GM18520 (cell line): ENCODE measurements around the gene RARG.
"Not testable (repeated sequence)": the region's sequence is repeated elsewhere in the genome, so short reads cannot be mapped to it uniquely, and the experiment has no call there.

Experiments used
- ATAC-seq: cut with Tn5 transposase; IDR thresholded peaks from one replicate; pipeline ENCODE4 v1.9.1; 2021; ENCODE audit not compliant: unreplicated experiment

Gene RARG

DNA sequence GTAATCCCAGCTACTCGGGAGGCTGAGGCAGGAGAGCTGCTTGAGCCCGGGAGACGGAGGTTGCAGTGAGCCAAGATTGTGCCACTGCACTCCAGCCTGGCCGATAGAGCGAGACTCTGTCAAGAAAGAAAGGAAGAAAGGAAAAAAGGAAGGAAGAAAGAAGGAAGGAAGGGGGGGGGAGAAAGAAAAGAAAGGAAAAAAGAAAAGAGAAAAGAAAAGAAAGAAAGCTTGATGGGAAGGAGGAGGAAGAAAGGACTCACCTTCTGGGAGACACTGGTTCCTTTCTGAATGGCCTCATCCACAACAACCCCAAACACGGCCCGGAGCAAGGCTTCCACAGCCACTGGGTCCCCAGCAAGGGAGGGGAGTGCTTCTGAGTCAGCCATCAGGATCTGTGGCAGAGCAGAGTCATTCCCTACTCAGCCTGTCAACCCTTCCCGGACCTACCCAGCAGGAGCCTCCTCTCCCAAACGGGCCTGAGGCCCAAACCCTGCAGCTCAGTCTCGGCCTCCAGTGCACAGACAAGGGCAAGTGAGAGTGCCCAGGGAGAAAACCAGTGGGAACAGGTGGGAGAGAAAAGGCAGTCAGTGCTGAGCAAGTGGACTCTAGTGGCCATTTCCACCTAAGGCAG is 58.8 kb downstream of the RARG start:
- no peak for ATAC-seq

DNA sequence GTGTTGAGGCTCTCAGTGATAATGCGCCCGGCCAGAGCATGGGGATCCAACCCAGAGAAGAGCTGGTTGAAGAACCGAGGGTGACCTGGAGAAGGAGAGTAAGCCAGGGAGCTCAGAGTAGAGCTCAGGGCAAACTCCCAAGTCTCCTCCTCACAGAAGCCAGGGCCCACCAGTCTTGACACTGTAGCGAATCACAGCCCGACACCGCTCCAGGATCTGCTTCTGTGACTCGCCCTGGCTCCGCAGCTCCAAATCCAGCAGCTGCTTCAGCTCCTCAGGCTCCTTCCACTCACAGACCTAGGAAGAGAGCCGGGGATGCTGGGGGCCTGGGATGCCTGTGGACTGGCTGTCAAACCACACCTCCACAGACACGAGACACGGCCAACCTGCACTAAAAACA is 59.7 kb downstream of the RARG start:
- no peak for ATAC-seq

- no peak for ATAC-seq
Observed at GRCh38 chr12:53171725-53172329, 60.2 kb downstream of the RARG start.

DNA sequence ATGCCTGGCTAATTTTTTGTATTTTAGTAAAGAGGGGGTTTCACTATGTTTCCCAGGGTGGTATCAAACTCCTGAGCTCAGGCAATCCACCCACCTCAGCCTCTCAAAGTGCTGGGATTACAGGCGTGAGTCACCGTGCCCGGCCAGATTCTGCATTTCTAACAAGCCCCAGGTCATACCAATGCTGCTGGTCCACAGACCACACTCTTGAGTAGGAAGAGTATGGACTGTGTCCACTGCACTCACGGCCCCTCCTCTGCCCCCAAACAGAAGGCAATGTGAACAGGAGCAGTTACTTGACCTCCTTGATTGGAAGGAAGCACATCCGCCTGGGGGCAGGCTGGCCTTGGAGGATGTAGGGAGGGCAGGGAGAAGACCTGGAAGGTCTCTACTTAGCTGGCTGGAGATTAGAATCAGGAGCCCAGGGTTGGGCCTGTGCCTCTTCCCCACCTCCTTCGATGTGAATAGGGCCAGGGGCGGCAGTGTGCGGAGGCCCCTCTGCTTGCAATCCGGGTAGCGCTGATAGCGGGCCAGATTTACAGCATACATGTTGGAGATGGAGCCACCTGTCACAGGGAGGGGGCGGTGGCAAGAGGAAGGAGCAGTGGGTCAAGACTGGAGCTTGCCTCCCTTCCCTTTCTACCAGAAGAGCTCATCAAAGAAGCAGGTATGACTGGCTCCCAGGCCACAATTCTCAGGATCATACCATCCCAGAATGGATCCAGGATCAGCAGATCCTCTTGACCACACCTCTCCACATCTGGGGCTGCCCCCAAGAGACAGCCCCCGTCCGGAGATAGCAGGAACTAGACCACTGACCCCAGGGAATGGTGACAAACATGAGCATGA is 60.9 kb downstream of the RARG start:
- no peak for ATAC-seq

- no peak for ATAC-seq
Observed at GRCh38 chr12:53170215-53170614, 61.8 kb downstream of the RARG start.

DNA sequence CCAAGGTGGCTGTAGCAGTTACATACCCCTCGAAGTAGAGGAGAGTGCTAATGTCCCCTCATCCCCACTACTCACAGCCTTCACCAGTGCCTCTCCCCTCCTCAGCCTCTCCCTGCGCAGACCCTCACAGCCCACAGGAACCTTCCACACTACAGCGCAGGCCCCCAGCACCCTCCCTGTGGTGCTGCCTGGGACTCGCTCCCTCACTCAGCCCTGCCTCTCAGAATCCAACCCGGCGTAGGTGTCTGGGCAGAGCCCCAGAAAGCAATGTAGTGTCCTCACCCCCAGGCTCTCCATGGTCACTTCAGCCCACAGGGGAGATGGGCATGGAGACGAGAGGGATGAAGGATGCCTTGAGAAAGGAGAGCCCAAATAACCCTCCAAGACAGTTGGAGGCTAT is 62.4 kb downstream of the RARG start:
- no peak for ATAC-seq

DNA sequence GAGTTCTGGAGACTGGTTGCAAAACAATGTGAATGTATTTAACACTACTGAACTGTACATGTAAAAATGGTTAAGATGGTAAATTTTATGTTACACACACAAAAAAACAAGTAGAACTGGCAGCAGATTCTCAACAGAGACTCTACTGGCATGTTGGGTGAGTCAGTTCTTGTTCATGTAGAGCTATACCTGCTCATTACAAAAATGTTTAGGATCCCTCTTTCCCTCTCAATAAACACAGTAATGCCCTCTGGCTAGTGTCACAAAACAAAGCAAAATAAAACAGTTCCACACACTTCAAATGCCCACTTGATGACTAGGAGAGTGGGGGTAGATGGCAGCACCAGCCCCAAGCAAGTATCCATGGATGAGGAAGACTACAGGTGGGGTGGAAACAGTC is 65.2 kb downstream of the RARG start:
- no peak for ATAC-seq

DNA sequence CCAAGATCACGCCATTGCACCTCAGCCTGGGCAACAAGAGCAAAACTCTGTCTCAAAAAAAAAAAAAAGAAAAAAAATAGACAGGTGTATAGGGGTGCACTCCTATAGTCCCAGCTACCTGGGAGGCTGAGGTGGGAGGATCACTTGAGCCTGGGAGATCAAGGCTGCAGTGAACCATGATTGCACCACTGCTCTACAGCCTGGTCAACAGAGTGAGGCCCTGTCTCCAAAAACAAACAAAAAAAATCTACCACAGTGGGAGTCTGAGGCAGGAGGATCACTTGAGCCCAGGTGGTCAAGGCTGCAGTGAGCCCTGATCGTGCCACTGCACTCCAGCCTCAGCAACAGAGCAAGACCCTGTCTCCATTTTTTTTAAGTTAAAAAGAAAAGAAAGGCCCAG is 69.0 kb downstream of the RARG start:
- not testable (repeated sequence) for ATAC-seq

GRCh38 chr12:53161119-53161911 is 70.7 kb downstream of the RARG start:
- ATAC-seq, result no peak

GRCh38 chr12:53160673-53161072 is 71.3 kb downstream of the RARG start:
- ATAC-seq, result no peak
